ENCODE measurements around the gene FAXC.

The FAXC gene

GRCh38 chr6:99362678-99363268 is 13.3 kb upstream of the FAXC start:
- DNase-seq (ENCODE audit: low read depth): no peak
- TF ChIP-seq, protein P1, sequence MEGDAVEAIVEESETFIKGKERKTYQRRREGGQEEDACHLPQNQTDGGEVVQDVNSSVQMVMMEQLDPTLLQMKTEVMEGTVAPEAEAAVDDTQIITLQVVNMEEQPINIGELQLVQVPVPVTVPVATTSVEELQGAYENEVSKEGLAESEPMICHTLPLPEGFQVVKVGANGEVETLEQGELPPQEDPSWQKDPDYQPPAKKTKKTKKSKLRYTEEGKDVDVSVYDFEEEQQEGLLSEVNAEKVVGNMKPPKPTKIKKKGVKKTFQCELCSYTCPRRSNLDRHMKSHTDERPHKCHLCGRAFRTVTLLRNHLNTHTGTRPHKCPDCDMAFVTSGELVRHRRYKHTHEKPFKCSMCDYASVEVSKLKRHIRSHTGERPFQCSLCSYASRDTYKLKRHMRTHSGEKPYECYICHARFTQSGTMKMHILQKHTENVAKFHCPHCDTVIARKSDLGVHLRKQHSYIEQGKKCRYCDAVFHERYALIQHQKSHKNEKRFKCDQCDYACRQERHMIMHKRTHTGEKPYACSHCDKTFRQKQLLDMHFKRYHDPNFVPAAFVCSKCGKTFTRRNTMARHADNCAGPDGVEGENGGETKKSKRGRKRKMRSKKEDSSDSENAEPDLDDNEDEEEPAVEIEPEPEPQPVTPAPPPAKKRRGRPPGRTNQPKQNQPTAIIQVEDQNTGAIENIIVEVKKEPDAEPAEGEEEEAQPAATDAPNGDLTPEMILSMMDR (IDR thresholded peaks at IDR 0.05; ENCODE audit: low read depth, low read length): no peak
- TF ChIP-seq, protein P2, sequence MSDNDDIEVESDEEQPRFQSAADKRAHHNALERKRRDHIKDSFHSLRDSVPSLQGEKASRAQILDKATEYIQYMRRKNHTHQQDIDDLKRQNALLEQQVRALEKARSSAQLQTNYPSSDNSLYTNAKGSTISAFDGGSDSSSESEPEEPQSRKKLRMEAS (IDR thresholded peaks at IDR 0.05; ENCODE audit: low read depth, low read length): no peak
- TF ChIP-seq MYC (IDR thresholded peaks at IDR 0.05; ENCODE audit: low read depth, low read length) (no peak), POLR2A (IDR thresholded peaks at IDR 0.05; ENCODE audit: extremely low read depth, insufficient read length) (no peak)
- H3K4me3 ChIP-seq (ENCODE audit: low read depth, low read length): no peak overlapping the region

- no peak for TF ChIP-seq MYC (IDR thresholded peaks at IDR 0.05; ENCODE audit: low read depth, low read length)
- TF ChIP-seq, protein P2 (IDR thresholded peaks at IDR 0.05; ENCODE audit: low read depth, low read length): no peak
- no peak for TF ChIP-seq POLR2A (IDR thresholded peaks at IDR 0.05; ENCODE audit: extremely low read depth, insufficient read length)
- TF ChIP-seq, protein P1 (IDR thresholded peaks at IDR 0.05; ENCODE audit: low read depth, low read length): no peak
- no peak for DNase-seq (ENCODE audit: low read depth)
- H3K4me3 ChIP-seq (ENCODE audit: low read depth, low read length): no peak overlapping the region
Observed at GRCh38 chr6:99359800-99360199, 10.3 kb upstream of the FAXC start.

- DNase-seq (ENCODE audit: low read depth): no peak
- TF ChIP-seq, protein P2 (IDR thresholded peaks at IDR 0.05; ENCODE audit: low read depth, low read length): no peak
- TF ChIP-seq POLR2A (IDR thresholded peaks at IDR 0.05; ENCODE audit: extremely low read depth, insufficient read length) (no peak), MYC (IDR thresholded peaks at IDR 0.05; ENCODE audit: low read depth, low read length) (no peak)
- TF ChIP-seq, protein P1 (IDR thresholded peaks at IDR 0.05; ENCODE audit: low read depth, low read length): no peak
- no peak overlapping the region for H3K4me3 ChIP-seq (ENCODE audit: low read depth, low read length)
Observed at GRCh38 chr6:99356641-99357040, 7.2 kb upstream of the FAXC start.

DNA sequence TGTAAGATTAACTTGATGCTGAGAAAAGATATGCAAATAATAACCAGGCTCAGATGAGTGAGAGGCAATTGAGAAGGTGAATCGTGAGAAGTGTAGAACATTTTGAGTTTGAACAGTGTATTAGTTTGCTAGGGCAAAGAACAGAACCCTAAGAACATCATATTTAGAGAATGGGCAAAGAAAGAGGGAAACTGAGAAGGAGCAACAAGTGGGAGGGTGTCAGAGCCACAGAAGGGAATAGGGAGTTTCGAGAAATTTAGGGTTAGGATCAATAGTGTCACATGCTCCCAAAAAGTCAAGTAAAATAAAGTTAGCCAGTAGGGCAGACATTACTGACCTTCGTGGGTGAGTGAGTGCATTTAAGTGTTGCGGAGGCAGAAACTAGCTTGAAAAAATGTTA is 5.5 kb upstream of the FAXC start:
- DNase-seq (ENCODE audit: low read depth): no peak
- no peak for TF ChIP-seq MYC (IDR thresholded peaks at IDR 0.05; ENCODE audit: low read depth, low read length)
- TF ChIP-seq, protein P2 (IDR thresholded peaks at IDR 0.05; ENCODE audit: low read depth, low read length): no peak
- no peak for TF ChIP-seq POLR2A (IDR thresholded peaks at IDR 0.05; ENCODE audit: extremely low read depth, insufficient read length)
- no peak overlapping the region for H3K4me3 ChIP-seq (ENCODE audit: low read depth, low read length)

DNA sequence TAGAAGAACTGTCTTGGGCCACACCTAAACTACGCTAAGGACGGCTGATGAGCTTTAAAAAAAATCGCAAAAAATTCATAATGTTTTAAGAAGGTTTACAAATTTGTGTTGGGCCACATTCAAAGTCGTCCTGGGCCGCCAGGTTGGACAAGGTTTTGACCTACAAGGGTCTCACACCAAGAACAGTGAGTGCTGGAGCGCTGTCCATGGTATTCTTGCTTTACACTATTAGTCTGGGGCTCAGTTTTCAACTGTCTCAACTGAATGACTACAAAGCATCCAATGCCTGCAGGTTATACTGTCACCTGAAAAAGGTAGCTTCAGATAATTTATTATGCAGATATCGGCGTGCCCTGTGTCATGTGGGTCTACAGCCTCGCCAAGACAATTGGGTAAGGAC is 3.7 kb upstream of the FAXC start:
- H3K4me3 ChIP-seq (ENCODE audit: low read depth, low read length): no peak overlapping the region
- peak; percentile 21 for DNase-seq (ENCODE audit: low read depth)
- TF ChIP-seq, protein P1 (IDR thresholded peaks at IDR 0.05; ENCODE audit: low read depth, low read length): no peak
- TF ChIP-seq MYC (IDR thresholded peaks at IDR 0.05; ENCODE audit: low read depth, low read length) (no peak), POLR2A (IDR thresholded peaks at IDR 0.05; ENCODE audit: extremely low read depth, insufficient read length) (no peak)
- TF ChIP-seq, protein P2 (IDR thresholded peaks at IDR 0.05; ENCODE audit: low read depth, low read length): no peak

GRCh38 chr6:99350573-99350972 is 1.1 kb upstream of the FAXC start:
- no peak for DNase-seq (ENCODE audit: low read depth)
- no peak overlapping the region for H3K4me3 ChIP-seq (ENCODE audit: low read depth, low read length)
- no peak for TF ChIP-seq MYC (IDR thresholded peaks at IDR 0.05; ENCODE audit: low read depth, low read length)
- TF ChIP-seq, protein P1 (IDR thresholded peaks at IDR 0.05; ENCODE audit: low read depth, low read length): no peak
- TF ChIP-seq, protein P2 (IDR thresholded peaks at IDR 0.05; ENCODE audit: low read depth, low read length): no peak
- no peak for TF ChIP-seq POLR2A (IDR thresholded peaks at IDR 0.05; ENCODE audit: extremely low read depth, insufficient read length)
